OCI-LY3 (cell line): Measurements from ENCODE around the gene TRIM60.
"Not testable (repeated sequence)": the region's sequence is repeated elsewhere in the genome, so short reads cannot be mapped to it uniquely, and the experiment has no call there.

Experiments
- EZH2phosphoT487 ChIP-seq: fragments of 200-600 bp; shearing (Covaris generic); IDR thresholded peaks from 2 replicates; pipeline ENCODE4 v1.6.1; 2018; ENCODE audit warnings: antibody characterized with exemption, mixed run types, low read depth
- TF ChIP-seq, protein P1 (sequence below): fragments of 200-600, 300-600 bp; sonication (generic); IDR thresholded peaks from 2 replicates; pipeline ENCODE4 v1.5.1; 2014; ENCODE audit warnings: antibody characterized with exemption, low read length, low read depth

DNA sequence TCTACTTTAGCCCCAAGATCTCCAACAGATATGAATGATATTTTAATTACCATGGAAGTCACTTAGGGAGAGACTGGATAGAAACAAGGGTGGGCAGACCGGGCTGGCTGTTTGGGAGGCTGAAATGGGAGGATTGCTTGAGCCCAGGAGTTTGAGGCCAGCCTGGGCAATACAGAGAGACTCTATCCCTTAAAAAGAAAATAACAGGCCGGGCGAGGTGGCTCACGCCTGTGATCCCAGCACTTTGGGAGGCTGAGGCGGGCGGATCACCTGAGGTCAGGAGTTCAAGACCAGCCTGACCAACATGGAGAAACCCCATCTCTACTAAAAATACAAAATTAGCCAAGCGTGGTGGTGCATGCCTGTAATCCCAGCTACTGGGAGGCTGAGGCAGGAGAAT is 53.0 kb downstream of the TRIM60 start:
- TF ChIP-seq, protein P1, sequence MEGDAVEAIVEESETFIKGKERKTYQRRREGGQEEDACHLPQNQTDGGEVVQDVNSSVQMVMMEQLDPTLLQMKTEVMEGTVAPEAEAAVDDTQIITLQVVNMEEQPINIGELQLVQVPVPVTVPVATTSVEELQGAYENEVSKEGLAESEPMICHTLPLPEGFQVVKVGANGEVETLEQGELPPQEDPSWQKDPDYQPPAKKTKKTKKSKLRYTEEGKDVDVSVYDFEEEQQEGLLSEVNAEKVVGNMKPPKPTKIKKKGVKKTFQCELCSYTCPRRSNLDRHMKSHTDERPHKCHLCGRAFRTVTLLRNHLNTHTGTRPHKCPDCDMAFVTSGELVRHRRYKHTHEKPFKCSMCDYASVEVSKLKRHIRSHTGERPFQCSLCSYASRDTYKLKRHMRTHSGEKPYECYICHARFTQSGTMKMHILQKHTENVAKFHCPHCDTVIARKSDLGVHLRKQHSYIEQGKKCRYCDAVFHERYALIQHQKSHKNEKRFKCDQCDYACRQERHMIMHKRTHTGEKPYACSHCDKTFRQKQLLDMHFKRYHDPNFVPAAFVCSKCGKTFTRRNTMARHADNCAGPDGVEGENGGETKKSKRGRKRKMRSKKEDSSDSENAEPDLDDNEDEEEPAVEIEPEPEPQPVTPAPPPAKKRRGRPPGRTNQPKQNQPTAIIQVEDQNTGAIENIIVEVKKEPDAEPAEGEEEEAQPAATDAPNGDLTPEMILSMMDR, result not testable (repeated sequence)
- TF ChIP-seq EZH2phosphoT487, result not testable (repeated sequence)
